KBM-7 (cell line): ENCODE data around the gene MORC1.
A peak's percentile ranks its signal among the peaks of the same experiment; 100 is the strongest.

Experiments
- DNase-seq: peaks from one replicate; pipeline ENCODE4 v3.0.0-alpha.2; 2015
- in situ Hi-C: fragments of 300-500 bp; cut with MboI; formaldehyde crosslinking; loops from 2 replicates; pipeline ENCODE4 v1.14.3; 2020; ENCODE audit warnings: low sequenced_read_pairs, low pct_unique_long_range_greater_than_20kb, mixed read lengths

The MORC1 gene

DNA sequence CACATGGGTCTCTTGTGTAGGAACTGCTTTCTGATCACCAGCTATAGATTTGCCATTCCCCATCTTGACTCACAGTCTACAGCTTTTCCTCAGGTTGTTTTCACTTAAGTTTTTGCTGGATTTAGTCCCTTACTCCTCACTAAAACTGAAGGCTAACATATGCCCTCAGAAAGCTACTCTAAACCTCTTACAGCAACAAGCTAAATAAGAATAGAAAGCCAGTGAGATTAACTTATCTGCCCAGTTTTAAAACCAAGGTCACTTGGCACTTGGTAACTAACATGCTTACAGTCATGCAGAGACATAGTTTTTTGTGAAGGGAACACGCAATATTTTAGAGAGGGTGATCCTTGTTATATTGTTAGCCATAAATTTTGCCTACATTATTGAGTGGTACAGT, 164.2 kb downstream of the MORC1 start, which contains the start of gene GUCA1C:
Gene GUCA1C (minus strand): TSS at position 180 of the 400 bp plus-strand sequence. CDS start 117 bp downstream, at position 63.
- in situ Hi-C loops, result no loop called here

DNA sequence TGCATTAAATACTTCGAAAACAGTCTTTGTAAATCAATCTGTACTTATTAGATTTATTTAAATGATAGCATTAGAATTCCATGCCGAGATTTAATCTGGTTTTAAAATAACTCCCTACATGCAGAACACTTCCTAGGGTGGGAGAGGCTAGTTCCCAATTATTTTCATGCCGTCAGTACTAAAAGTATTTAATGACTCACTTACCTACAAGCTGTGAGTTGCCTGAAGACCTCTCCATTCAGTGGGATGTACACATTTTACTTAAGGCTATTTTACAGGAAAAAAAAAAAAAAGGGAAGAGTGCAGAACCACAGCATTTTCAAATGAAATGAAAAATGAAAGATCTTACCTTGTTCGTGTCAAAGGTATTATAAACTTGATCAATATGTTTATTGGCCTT, 164.7 kb downstream of the MORC1 start:
- DNase-seq, result no peak
- in situ Hi-C loops, result no loop called here

More for the DNA sequence above, 164.2 kb downstream of the MORC1 start, which contains the start of gene GUCA1C:
- DNase-seq, result no peak

DNA sequence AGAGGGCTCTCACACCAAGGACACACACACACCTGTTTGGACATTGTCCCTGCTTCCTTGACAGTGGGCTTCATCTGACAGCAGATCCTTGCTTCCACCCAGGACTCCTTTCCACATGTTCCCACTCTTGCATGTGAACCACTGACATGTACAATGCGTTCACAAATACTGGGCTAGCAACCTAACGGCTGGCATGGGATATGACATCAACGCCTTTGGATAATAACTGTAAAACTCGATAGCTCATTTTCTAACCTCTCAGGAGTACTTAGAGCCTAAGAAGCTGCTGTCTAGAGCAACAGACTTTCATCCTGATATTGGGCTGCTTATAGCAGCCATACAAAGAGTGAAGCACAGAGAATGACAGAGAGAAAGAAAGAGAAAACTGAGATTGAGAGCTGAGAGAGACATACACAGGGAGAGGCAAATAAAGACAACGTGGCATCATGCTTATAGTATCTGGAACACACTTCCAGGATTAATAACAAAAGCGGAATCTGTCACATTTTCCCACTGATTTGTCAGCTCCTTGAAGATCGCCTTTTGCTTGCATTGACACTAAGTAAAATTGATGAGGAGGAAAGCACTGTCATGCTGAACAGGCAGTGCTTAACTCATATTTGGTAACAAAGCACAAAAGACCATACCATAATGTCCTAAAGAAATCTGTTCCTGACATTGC, 166.0 kb downstream of the MORC1 start:
- in situ Hi-C loops, result no loop called here
- DNase-seq, result no peak

DNA sequence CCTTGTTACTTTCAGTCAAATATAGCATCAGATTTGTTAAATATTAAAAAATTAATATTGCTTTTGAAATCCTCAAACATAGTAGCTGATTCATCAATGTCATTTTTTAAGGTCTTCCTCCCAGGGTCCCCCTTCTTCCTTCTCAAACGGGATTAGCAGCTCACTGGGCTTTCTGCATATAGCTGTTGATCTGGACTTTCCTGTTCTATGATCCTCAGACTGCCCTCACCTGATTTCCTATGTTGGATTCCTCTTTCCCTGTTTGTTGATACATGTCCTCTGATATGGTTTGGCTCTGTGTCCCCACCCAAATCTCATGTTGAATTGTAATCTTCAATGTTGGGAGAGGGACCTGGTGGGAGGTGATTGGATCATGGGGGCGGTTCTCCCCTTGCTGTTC, 170.1 kb downstream of the MORC1 start:
- no peak for DNase-seq
- in situ Hi-C loops, result no loop called here

DNA sequence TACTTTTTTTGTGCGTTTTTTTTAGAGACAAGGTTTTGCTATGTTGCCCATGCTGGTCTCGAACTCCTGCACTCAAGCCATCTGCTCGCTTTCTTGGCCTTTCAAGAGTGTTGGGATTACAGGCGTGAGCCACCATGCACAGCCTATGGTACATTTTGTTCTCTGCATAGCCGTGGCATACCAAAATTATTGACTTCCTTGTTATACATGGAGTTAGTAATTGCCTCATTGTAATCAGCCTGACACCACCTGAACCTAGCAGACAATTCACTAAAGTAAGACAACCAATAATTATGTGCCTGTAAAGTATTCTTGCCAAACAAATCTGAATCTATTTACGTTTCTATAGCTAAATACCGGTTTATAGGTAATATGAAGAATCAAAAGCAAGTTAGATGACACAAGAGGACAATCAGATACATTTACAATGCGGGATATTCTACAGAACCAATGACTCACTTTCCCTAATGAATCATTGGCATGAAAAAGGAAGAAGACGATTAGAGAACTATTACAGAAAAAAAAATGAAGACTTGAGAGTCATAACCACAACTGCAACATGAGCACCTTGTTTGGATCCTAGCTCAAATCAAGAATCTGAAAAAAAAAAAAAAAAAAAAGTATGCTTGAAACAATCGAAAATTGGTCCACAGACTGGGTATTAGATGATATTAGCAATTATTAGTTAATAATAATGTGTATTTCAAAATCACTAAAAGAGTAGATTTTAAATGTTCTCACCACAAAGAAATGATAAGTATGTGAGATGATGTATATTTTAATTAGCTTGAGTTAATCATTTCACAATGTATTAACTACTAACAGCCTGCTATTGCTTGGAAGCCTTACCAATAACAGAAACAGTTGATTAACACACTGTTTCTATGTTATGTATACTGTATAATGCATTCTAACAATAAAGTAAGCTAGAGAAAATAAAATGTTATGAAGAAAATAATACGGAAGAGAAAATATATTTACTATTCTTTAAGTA, 171.3 kb downstream of the MORC1 start:
- no peak for DNase-seq
- in situ Hi-C loops, result no loop called here

DNA sequence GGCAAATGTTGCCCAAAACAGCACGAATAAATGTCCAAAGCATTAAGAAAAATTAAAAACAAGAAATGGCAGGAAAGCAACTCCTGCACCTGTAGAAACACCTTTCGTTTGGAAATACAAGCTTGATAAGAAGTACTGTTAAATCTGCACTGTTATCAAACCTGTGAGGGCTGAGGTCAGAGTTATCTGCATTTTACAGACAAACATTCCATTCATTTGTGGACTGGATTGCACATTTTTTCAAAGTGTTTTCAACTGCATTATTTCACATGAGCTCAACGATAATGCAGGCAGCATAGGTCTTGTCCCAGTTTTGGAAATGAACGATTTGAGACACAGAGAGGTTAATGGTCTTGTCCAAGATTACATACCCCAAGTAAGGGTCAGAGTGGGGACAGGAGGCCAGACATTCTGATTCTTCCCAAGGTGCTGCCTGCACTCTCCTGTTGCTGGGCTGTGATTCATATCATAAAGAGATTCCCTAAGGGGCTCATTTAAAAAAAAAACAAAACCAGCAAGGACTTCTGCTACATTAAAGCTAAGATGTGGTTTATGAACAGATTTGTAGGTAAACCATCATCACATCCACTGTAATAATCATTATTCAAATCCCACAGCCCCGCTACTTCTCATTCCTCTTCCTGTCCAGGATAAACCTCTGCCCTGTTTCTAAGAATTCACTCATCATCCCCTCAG, 177.2 kb downstream of the MORC1 start:
- no peak for DNase-seq
- in situ Hi-C loops, result no loop called here

DNA sequence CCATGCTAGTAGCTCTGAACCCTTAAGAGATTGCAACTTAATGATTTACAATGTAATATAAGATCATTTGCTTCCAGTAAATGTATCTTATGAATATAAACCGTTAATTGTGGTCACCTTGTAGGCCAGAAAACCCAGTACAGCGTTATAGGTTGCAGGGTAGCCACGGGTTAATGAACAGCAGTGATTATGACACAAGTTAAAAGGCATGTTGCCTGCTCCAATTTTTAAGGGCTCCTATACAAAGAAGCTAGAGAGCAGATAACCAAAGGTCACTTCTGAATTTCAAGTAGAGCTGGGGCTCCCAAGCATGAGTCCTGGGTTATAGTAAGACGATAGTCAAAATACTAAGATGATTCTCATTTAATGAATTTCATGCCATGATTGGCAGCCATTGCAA, 177.8 kb downstream of the MORC1 start:
- DNase-seq, result no peak
- in situ Hi-C loops, result no loop called here

DNA sequence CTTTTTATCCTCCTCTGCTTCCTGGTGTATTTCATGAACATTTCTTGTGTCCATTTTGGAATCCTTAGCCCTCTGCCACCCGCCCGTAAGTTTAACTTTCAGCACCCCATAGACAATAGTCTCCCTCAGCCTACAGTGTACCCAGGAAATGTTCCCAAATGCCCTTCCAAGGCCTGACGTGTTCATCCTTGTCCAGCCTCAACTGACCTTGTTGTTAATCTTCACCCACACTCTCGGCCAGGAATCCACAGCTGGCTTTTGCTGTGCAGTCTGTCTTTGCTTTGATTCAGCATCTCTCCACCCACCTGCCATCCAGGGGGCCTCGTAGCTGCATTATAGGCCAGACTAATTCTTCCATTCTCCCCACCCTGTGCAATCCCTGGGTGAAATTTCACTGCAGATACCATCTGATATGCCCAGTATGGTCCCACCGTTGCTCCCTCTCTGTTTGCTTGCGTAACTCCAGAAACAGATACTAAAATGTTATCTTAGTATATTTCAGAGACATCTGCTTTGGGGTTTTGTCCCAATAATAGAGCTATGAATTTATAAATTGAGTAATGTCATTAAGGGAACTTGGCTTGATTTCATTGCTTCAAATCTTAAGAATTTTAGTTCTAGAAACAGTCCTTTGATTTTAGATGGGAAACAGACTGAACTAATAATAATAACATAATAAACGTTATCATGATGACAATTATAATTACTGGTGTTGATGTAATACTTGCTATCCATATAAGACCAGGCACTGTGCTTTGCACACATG, 180.8 kb downstream of the MORC1 start:
- no peak for DNase-seq
- in situ Hi-C loops, result no loop called here

DNA sequence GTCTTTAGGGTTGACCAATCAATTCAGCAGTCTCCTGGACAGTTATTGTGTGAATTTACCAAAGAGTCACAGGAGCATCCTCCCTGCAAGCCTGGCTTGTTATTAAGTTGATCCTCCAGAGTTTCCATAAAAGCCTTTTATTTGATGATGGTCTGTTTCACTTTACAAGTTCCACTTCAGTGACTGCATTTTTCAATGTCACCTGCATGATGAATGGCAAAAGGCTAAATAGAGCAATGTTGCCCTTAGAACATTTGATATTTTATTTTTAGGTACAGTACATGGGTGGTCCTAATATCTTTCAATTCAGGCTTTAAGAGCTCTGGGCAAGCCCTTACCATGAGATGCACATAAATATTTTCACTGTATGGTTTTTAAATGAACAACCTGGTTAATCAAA, 186.9 kb downstream of the MORC1 start:
- in situ Hi-C loops, result no loop called here
- DNase-seq, result no peak

DNA sequence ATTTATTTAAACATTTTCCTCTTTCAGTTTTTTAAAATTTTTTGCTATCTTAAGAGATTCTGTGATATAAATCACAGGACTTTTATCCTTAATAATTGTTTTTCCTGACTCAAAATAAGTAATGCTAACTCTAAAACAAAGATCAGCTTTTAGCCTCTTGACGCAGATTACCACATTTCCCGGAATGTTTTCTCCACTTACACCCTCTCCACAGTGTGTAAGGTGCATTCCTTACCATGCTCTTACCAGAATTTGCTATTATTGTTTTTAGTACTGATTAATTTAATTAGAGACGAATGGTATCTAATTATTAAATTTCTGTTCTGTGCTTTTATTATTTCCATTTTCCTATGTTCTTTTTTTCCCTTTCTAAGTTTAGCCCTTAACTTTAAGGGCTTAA, 199.1 kb downstream of the MORC1 start:
- in situ Hi-C loops, result loop anchor here (25.0 kb wide), 1 partner anchor 432 kb away; no protein-coding TSS in a partner anchor

DNA sequence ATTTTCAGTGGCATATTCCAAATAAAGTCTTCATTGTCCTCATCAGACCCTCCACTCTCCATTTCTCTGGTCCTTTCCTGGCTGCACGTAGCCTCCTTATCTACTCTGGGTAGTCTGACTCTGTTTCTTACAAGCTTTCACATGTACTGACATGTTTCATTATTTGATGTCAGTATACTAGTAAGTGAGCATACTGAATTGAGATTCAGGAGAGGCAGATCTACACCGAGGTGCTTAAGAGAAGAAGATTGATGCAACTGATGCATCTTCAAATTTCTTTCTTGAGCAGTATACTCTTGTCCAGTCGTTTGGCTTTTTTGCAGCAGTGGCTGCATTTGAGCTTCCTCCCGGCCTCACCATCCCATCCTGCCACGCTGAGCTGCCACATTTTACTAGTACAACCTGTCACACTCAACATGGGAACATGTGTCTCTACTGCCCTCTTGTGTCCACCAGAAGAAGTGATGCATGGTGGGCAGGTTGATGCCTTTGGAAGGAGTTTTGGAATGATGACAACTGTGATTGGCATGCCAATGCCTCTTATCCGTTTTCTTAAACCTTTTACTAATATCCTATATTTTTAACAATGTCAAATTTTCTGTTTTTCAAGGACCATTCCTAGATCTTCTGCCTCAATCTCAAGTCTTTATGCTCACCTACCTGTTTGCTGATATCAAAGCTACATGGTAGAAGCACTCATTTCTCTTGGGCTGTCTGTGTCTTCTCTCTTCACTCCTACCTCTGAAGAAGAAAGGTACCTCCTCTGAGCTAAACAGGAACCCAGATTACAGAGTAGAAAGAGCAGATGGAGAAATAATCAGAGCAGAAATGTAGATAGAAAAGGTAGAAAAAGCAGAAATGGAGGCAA, 202.9 kb downstream of the MORC1 start:
- in situ Hi-C loops, result loop anchor here (25.0 kb wide), 1 partner anchor 428 kb away; no protein-coding TSS in a partner anchor
- peak; percentile 65 for DNase-seq

More for the DNA sequence above, 199.1 kb downstream of the MORC1 start:
- no peak for DNase-seq

DNA sequence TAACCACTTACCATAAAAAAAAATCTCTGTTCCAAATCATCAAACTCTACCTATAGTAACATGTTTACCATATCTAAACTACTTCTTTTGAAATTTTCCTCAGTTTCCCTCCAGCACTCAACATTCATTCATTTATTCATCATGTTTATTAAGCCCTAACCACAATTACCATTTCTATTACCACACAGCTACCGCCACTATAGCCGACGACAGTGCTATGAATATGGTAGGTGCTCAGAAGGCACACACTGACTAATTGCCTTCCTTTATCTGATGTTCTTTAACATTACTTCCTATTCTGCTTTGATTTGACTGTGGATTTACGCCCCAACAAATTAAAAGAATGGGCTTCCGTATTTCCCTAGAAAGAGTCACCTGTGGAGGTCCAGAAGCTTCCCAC, 208.1 kb downstream of the MORC1 start:
- in situ Hi-C loops, result loop anchor here (25.0 kb wide), 1 partner anchor 422 kb away; no protein-coding TSS in a partner anchor

More for the DNA sequence above, 208.1 kb downstream of the MORC1 start:
- no peak for DNase-seq
